ENCODE measurements around the gene KCNG2.

KCNG2 gene

GRCh38 chr18:79945118-79946042 is 147.6 kb downstream of the KCNG2 start:
- no peak for DNase-seq

- no peak for DNase-seq
Observed at GRCh38 chr18:79947054-79947755, 149.5 kb downstream of the KCNG2 start.

- DNase-seq: no peak
Observed at GRCh38 chr18:79947881-79948610, 150.3 kb downstream of the KCNG2 start.

- no peak for DNase-seq
Observed at GRCh38 chr18:79948719-79949411, 151.1 kb downstream of the KCNG2 start.

Measured in NCI-H510A (cell line).